Esophagus squamous epithelium (tissue), 4 donors: Measurements from ENCODE around the gene TRPM7.
"Not testable (repeated sequence)": the region's sequence is repeated elsewhere in the genome, so short reads cannot be mapped to it uniquely, and the experiment has no call there.

Experiments used
- POLR2A ChIP-seq, 4 donors: fragments of 450-650 bp; IDR thresholded peaks; one replicate each; pipeline ENCODE4 v1.6.1; 2017; ENCODE audit warnings: antibody characterized with exemption in 4 of 4, mild to moderate bottlenecking in 4 of 4, moderate library complexity in 3 of 4
- TF ChIP-seq, protein P1 (sequence below), 6 experiments: fragments of 450-650 bp in 4 of 6; fragments of 200-600 bp in 2 of 6; sonication (generic) in 2 of 6; IDR thresholded peaks; one replicate each; pipeline ENCODE4 v1.5.1; 2016 to 2019; ENCODE audit warnings: antibody characterized with exemption in 6 of 6, mild to moderate bottlenecking in 4 of 6, moderate library complexity in 4 of 6

DNA sequence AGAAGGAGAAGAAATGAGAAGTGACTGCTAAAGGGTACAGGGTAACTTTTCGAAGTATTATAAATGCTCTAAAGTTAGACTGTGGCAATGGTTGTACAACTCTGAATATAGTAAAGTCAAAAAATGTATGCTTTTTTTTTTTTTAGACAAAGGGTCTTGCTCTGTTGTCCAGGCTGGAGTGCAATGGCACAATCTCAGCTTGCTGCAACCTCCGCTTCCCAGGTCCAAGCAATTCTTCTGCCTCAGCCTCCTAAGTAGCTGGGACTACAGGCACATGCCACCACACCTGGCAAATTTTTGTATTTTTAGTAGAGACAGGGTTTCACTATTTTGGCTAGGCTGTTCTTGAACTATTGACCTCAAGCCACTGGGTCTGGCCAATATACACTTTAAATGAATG, 70.0 kb downstream of the TRPM7 start:
- TF ChIP-seq, protein P1, sequence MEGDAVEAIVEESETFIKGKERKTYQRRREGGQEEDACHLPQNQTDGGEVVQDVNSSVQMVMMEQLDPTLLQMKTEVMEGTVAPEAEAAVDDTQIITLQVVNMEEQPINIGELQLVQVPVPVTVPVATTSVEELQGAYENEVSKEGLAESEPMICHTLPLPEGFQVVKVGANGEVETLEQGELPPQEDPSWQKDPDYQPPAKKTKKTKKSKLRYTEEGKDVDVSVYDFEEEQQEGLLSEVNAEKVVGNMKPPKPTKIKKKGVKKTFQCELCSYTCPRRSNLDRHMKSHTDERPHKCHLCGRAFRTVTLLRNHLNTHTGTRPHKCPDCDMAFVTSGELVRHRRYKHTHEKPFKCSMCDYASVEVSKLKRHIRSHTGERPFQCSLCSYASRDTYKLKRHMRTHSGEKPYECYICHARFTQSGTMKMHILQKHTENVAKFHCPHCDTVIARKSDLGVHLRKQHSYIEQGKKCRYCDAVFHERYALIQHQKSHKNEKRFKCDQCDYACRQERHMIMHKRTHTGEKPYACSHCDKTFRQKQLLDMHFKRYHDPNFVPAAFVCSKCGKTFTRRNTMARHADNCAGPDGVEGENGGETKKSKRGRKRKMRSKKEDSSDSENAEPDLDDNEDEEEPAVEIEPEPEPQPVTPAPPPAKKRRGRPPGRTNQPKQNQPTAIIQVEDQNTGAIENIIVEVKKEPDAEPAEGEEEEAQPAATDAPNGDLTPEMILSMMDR (IDR thresholded peaks at IDR 0.05), result not testable (repeated sequence)
- not testable (repeated sequence) for TF ChIP-seq POLR2A (IDR thresholded peaks at IDR 0.05)
